NCI-H146 treated with DMSO at 0.1 percent for 48 hours (cell line): Measurements from ENCODE around the gene SEMA6A.
"Not testable (repeated sequence)": the region's sequence is repeated elsewhere in the genome, so short reads cannot be mapped to it uniquely, and the experiment has no call there.

Experiments used
- DNase-seq: peaks from one replicate; lab custom pipeline; 2025; ENCODE audit not compliant: unreplicated experiment; lab: John Stamatoyannopoulos, UW

Gene SEMA6A

GRCh38 chr5:116524051-116524904 is 50.3 kb downstream of the SEMA6A start:
- no peak for DNase-seq

GRCh38 chr5:116523182-116523581 is 51.4 kb downstream of the SEMA6A start:
- not testable (repeated sequence) for DNase-seq

- no peak for DNase-seq
Observed at GRCh38 chr5:116522356-116523136, 52.1 kb downstream of the SEMA6A start.

GRCh38 chr5:116521173-116521872 is 53.3 kb downstream of the SEMA6A start:
- no peak for DNase-seq

- DNase-seq, result no peak
Observed at GRCh38 chr5:116520771-116521170, 53.9 kb downstream of the SEMA6A start.

- no peak for DNase-seq
Observed at GRCh38 chr5:116518423-116518822, 56.2 kb downstream of the SEMA6A start.

- DNase-seq, result no peak
Observed at GRCh38 chr5:116517488-116517887, 57.1 kb downstream of the SEMA6A start.

GRCh38 chr5:116516021-116516420 is 58.6 kb downstream of the SEMA6A start:
- no peak for DNase-seq

- DNase-seq, result no peak
Observed at GRCh38 chr5:116514421-116514970, 60.1 kb downstream of the SEMA6A start.

GRCh38 chr5:116510517-116510916 is 64.1 kb downstream of the SEMA6A start:
- DNase-seq, result no peak

GRCh38 chr5:116509483-116510244 is 65.0 kb downstream of the SEMA6A start:
- DNase-seq, result no peak

GRCh38 chr5:116508835-116509234 is 65.8 kb downstream of the SEMA6A start:
- no peak for DNase-seq

- DNase-seq, result no peak
Observed at GRCh38 chr5:116507941-116508655, 66.5 kb downstream of the SEMA6A start.

- DNase-seq, result no peak
Observed at GRCh38 chr5:116507051-116507537, 67.5 kb downstream of the SEMA6A start.

- no peak for DNase-seq
Observed at GRCh38 chr5:116506488-116506887, 68.1 kb downstream of the SEMA6A start.

GRCh38 chr5:116504593-116505166 is 69.9 kb downstream of the SEMA6A start:
- DNase-seq, result no peak

GRCh38 chr5:116502616-116503015 is 72.0 kb downstream of the SEMA6A start:
- DNase-seq, result no peak

GRCh38 chr5:116502138-116502537 is 72.5 kb downstream of the SEMA6A start:
- no peak for DNase-seq

- no peak for DNase-seq
Observed at GRCh38 chr5:116498503-116499048, 76.0 kb downstream of the SEMA6A start.
